Ascending aorta (tissue), 2 donors: ENCODE measurements around the gene TMTC4. TPM values are rescaled to one million over a fixed set of nuclear protein-coding genes. Genes with fewer than 3 reads are reported as not detected.

Experiments used
- DNase-seq, 2 donors: peaks; one replicate each; pipeline ENCODE4 v3.0.0-alpha.2; 2019; ENCODE audit warnings: low spot score in 2 of 2
- H3K27ac ChIP-seq, 2 donors: fragments of 200-600 bp; sonication (generic); one replicate each; pipeline ENCODE4 v1.5.1; 2016 to 2017; ENCODE audit warnings: mild to moderate bottlenecking in 1 of 2
- H3K27me3 ChIP-seq: fragments of 200-600 bp; sonication (generic); one replicate; pipeline ENCODE4 v1.5.1; 2017
- H3K36me3 ChIP-seq, 2 donors: fragments of 200-600 bp; sonication (generic); one replicate each; pipeline ENCODE4 v1.5.1; 2016
- H3K4me1 ChIP-seq, 2 donors: fragments of 200-600 bp; sonication (generic); one replicate each; pipeline ENCODE4 v1.5.1; 2016 to 2017; ENCODE audit warnings: mild to moderate bottlenecking in 1 of 2
- H3K4me3 ChIP-seq, 2 donors: fragments of 200-600 bp; sonication (generic); one replicate each; pipeline ENCODE4 v1.5.1; 2016 to 2017; ENCODE audit warnings: mild to moderate bottlenecking in 1 of 2
- H3K9me3 ChIP-seq, 2 donors: fragments of 200-600 bp; sonication (generic); one replicate each; pipeline ENCODE4 v1.5.1; 2016
- CTCF ChIP-seq, 3 experiments: fragments of 200-600 bp in 2 of 3; fragments of 450-650 bp in 1 of 3; sonication (generic) in 2 of 3; IDR thresholded peaks; one replicate each; pipeline ENCODE4 v1.5.1; 2016 to 2019; ENCODE audit warnings: antibody characterized with exemption in 3 of 3, mild to moderate bottlenecking in 1 of 3, moderate library complexity in 1 of 3
- intact Hi-C: fragments of 100-400 bp; cut with DNase I; formaldehyde crosslinking; loops from one replicate; pipeline ENCODE4 v1.15.1; 2023
- total RNA-seq: library from RNA; depleted of rRNA; stranded (reverse); fragments of >200 nt; gene quantifications from one replicate; pipeline ENCODE4 v1.1.0, GENCODE V29; 2016

TMTC4 gene
- 11.5 TPM for total RNA-seq

GRCh38 chr13:100674572-100674871, at the start of gene TMTC4:
Gene TMTC4 (minus strand): TSS chr13:100674795. CDS start chr13:100670362, 4,433 bp downstream.
- peak within 1 kb of the TSS; percentile 75 to 82 for H3K27ac ChIP-seq
- no peaks in the 10 kb centered on the region for H3K9me3 ChIP-seq
- peak within 1 kb of the TSS; percentile 93 to 94 for H3K4me3 ChIP-seq
- H3K4me1 ChIP-seq = peaks cover 3 to 10% of the 10 kb centered on the region in 2 donors
- peaks cover 0 to 4% of the 10 kb centered on the region in 2 donors for H3K36me3 ChIP-seq
- no peak for TF ChIP-seq CTCF (IDR thresholded peaks at IDR 0.05)
- DNase-seq = no peak
- intact Hi-C loops = loop anchor here (1.0 to 10.0 kb wide), 6 partner anchors 86 to 1922 kb away; partner anchors contain the start of genes CLYBL, GGACT, PCCA and TPP2
- no peaks in the 10 kb centered on the region for H3K27me3 ChIP-seq

GRCh38 chr13:100722517-100722916, 47.9 kb upstream of the TMTC4 start:
- Histone ChIP-seq H3K27me3 (no peaks in the 10 kb centered on the region), H3K4me1 (no peaks in the 10 kb centered on the region), H3K27ac (no peak overlapping the region), H3K4me3 (no peak overlapping the region), H3K36me3 (no peaks in the 10 kb centered on the region), H3K9me3 (no peaks in the 10 kb centered on the region)
- intact Hi-C loops = no loop called here
- no peak for DNase-seq
- TF ChIP-seq CTCF (IDR thresholded peaks at IDR 0.05) = no peak

GRCh38 chr13:100721885-100722512, 47.4 kb upstream of the TMTC4 start:
- no peak for DNase-seq
- TF ChIP-seq CTCF (IDR thresholded peaks at IDR 0.05) = peak in 1 of 3 experiments; percentile 43
- no peak overlapping the region for H3K27ac ChIP-seq
- H3K27me3 ChIP-seq = no peaks in the 10 kb centered on the region
- no peaks in the 10 kb centered on the region for H3K36me3 ChIP-seq
- intact Hi-C loops = no loop called here
- no peak overlapping the region for H3K4me3 ChIP-seq
- H3K4me1 ChIP-seq = no peaks in the 10 kb centered on the region
- no peaks in the 10 kb centered on the region for H3K9me3 ChIP-seq

GRCh38 chr13:100715604-100716003, 41.0 kb upstream of the TMTC4 start:
- TF ChIP-seq CTCF (IDR thresholded peaks at IDR 0.05) = no peak
- Histone ChIP-seq H3K9me3 (no peaks in the 10 kb centered on the region), H3K27ac (no peak overlapping the region), H3K36me3 (no peaks in the 10 kb centered on the region), H3K27me3 (no peaks in the 10 kb centered on the region), H3K4me1 (no peaks in the 10 kb centered on the region), H3K4me3 (no peak overlapping the region)
- intact Hi-C loops = no loop called here
- no peak for DNase-seq

GRCh38 chr13:100714478-100714877, 39.9 kb upstream of the TMTC4 start:
- no peak for TF ChIP-seq CTCF (IDR thresholded peaks at IDR 0.05)
- no peak overlapping the region for H3K4me3 ChIP-seq
- intact Hi-C loops = no loop called here
- no peaks in the 10 kb centered on the region for H3K9me3 ChIP-seq
- no peak overlapping the region for H3K27ac ChIP-seq
- no peaks in the 10 kb centered on the region for H3K36me3 ChIP-seq
- no peaks in the 10 kb centered on the region for H3K4me1 ChIP-seq
- H3K27me3 ChIP-seq = no peaks in the 10 kb centered on the region
- DNase-seq = no peak

- Histone ChIP-seq H3K27me3 (no peaks in the 10 kb centered on the region), H3K9me3 (no peaks in the 10 kb centered on the region), H3K27ac (no peak overlapping the region), H3K4me1 (no peaks in the 10 kb centered on the region), H3K36me3 (no peaks in the 10 kb centered on the region), H3K4me3 (no peak overlapping the region)
- intact Hi-C loops = no loop called here
- no peak for DNase-seq
- no peak for TF ChIP-seq CTCF (IDR thresholded peaks at IDR 0.05)
Observed at GRCh38 chr13:100710176-100710575, 35.6 kb upstream of the TMTC4 start.
